HCT116 (cell line): ENCODE results near the gene LIN54. TPM values are rescaled to one million over a fixed set of nuclear protein-coding genes. Genes with fewer than 3 reads are reported as not detected.

ENCODE experiments used
- ATAC-seq: fragments of 200-7000 bp; cut with Tn5 transposase; 2 replicates; pipeline ENCODE4 v1.9.1; 2020; ENCODE audit warnings: mild to moderate bottlenecking, moderate library complexity
- BruUV-seq: library from RNA; stranded (reverse); fragments of 400-500 nt; replicated peaks from 2 replicates; lab custom pipeline; 2021; lab: Mats Ljungman, UMichigan
- CTCF ChIA-PET: fragments of 300-600 bp; sonication (Branson Sonifier 250); formaldehyde crosslinking; loops from one replicate; lab custom pipeline; 2021; ENCODE audit warnings: antibody characterized with exemption; lab: Charles Lee
- POLR2A ChIA-PET: fragments of 300-600, 350-600 bp; sonication (Branson Sonifier 250); formaldehyde crosslinking; loops from one replicate; lab custom pipeline; 2021; ENCODE audit warnings: antibody characterized with exemption; lab: Charles Lee
- RAD21 ChIA-PET, 2 experiments: fragments of 300-600 bp; sonication (Branson Sonifier 250); formaldehyde crosslinking; loops; one replicate each; lab custom pipeline; 2023; ENCODE audit warnings: low total read pairs in 2 of 2; ENCODE audit not compliant: uncharacterized antibody in 2 of 2, unreplicated experiment in 2 of 2, low non-redundant PET in 1 of 2; lab: Charles Lee
- DNase-seq: peaks from one replicate; pipeline ENCODE4 v3.0.0-alpha.2; 2010; ENCODE audit warnings: low read depth, low spot score
- H2AFZ ChIP-seq: fragments of 200-600 bp; shearing (Covaris generic), sonication (generic); 2 replicates; pipeline ENCODE4 v1.6.1; 2017; ENCODE audit warnings: low read depth, mixed run types, mixed read lengths, antibody characterized with exemption, low read length; ENCODE audit not compliant: poor library complexity, severe bottlenecking
- H3K27ac ChIP-seq: 2 replicates; pipeline ENCODE4 v1.5.1; 2012; ENCODE audit warnings: low read depth, low read length
- H3K27me3 ChIP-seq: fragments of 200-600 bp; sonication (generic); 2 replicates; pipeline ENCODE4 v1.6.1; 2016; ENCODE audit warnings: mixed run types, low read length, mixed read lengths; ENCODE audit not compliant: insufficient read depth
- H3K36me3 ChIP-seq, 2 experiments: fragments of 200-500 bp in 1 of 2; fragments of 200-600 bp in 1 of 2; sonication (Bioruptor generic) in 1 of 2; sonication (generic) in 1 of 2; 2 replicates each; pipeline versions ENCODE4 v1.5.1 to v1.6.1; 2014 to 2016; ENCODE audit warnings: low read length in 2 of 2, inconsistent platforms in 1 of 2, mixed read lengths in 1 of 2, mixed run types in 1 of 2; ENCODE audit not compliant: insufficient read depth in 2 of 2, control insufficient read depth in 1 of 2
- H3K4me1 ChIP-seq, 2 experiments: fragments of 200-600 bp in 1 of 2; sonication (generic) in 1 of 2; 2 replicates each; pipeline versions ENCODE4 v1.5.1 to v1.6.1; 2012 to 2017; ENCODE audit warnings: low read length in 2 of 2, inconsistent platforms in 1 of 2, mild to moderate bottlenecking in 1 of 2, mixed read lengths in 1 of 2, mixed run types in 1 of 2, moderate library complexity in 1 of 2; ENCODE audit not compliant: insufficient read depth in 2 of 2, control insufficient read depth in 1 of 2
- H3K4me2 ChIP-seq: fragments of 200-600 bp; sonication (generic); 2 replicates; pipeline ENCODE4 v1.6.1; 2017; ENCODE audit warnings: mixed run types, low read length, mixed read lengths
- H3K4me3 ChIP-seq, 2 experiments: fragments of 200-600 bp in 1 of 2; sonication (generic) in 1 of 2; replicated peaks in 1 of 2; 2 replicates each; pipeline ENCODE4 v1.5.1; 2011 to 2016; ENCODE audit warnings: low read length in 2 of 2, control low read depth in 1 of 2, low read depth in 1 of 2, mild to moderate bottlenecking in 1 of 2, mixed read lengths in 1 of 2, mixed run types in 1 of 2
- H3K79me2 ChIP-seq: fragments of 200-600 bp; sonication (generic); 2 replicates; pipeline ENCODE4 v1.6.1; 2017; ENCODE audit warnings: mild to moderate bottlenecking, mixed run types, low read length, moderate library complexity, mixed read lengths; ENCODE audit not compliant: insufficient read depth
- H3K9ac ChIP-seq: fragments of 200-600 bp; sonication (generic); 2 replicates; pipeline ENCODE4 v1.6.1; 2016; ENCODE audit warnings: low read length, mixed read lengths
- H3K9me2 ChIP-seq: fragments of 200-600 bp; sonication (generic), shearing (Covaris generic); 2 replicates; pipeline ENCODE4 v1.6.1; 2017; ENCODE audit warnings: mixed run types, mild to moderate bottlenecking, moderate library complexity; ENCODE audit not compliant: insufficient read depth
- H3K9me3 ChIP-seq, 2 experiments: fragments of 200-500 bp in 1 of 2; fragments of 200-600 bp in 1 of 2; sonication (Bioruptor generic) in 1 of 2; sonication (generic) in 1 of 2; 2 replicates each; pipeline ENCODE4 v1.6.1; 2014 to 2017; ENCODE audit warnings: low read length in 2 of 2, mixed read lengths in 2 of 2, inconsistent platforms in 1 of 2, low read depth in 1 of 2, mild to moderate bottlenecking in 1 of 2, mixed run types in 1 of 2, moderate library complexity in 1 of 2; ENCODE audit not compliant: control insufficient read depth in 1 of 2, insufficient read depth in 1 of 2
- H4K20me1 ChIP-seq: fragments of 200-600 bp; sonication (generic), shearing (Covaris generic); 2 replicates; pipeline ENCODE4 v1.6.1; 2017; ENCODE audit warnings: mixed run types, mild to moderate bottlenecking, moderate library complexity; ENCODE audit not compliant: insufficient read depth
- ATF3 ChIP-seq: IDR thresholded peaks from 2 replicates; pipeline ENCODE4 v1.6.1; 2012
- CBX3 ChIP-seq: IDR thresholded peaks from 2 replicates; pipeline ENCODE4 v1.6.1; 2012; ENCODE audit warnings: low read depth
- CEBPB ChIP-seq: IDR thresholded peaks from 2 replicates; pipeline ENCODE4 v1.6.1; 2012; ENCODE audit warnings: low read depth
- EGR1 ChIP-seq: IDR thresholded peaks from 2 replicates; pipeline ENCODE4 v1.6.1; 2012; ENCODE audit warnings: low read depth
- ELF1 ChIP-seq: IDR thresholded peaks from 2 replicates; pipeline ENCODE4 v1.6.1; 2012; ENCODE audit warnings: low read depth, borderline replicate concordance
- EZH2 ChIP-seq: fragments of 200-600 bp; sonication (generic); IDR thresholded peaks from 2 replicates; pipeline ENCODE4 v1.6.1; 2017; ENCODE audit warnings: antibody characterized with exemption, mixed run types
- EZH2phosphoT487 ChIP-seq: fragments of 200-600 bp; IDR thresholded peaks from 2 replicates; pipeline ENCODE4 v1.6.1; 2018; ENCODE audit warnings: antibody characterized with exemption, borderline replicate concordance
- JUND ChIP-seq: IDR thresholded peaks from 2 replicates; pipeline ENCODE4 v1.6.1; 2012
- MAX ChIP-seq: IDR thresholded peaks from 2 replicates; pipeline ENCODE4 v1.6.1; 2012
- POLR2A ChIP-seq: IDR thresholded peaks from 2 replicates; pipeline ENCODE4 v1.7.0; 2011; ENCODE audit warnings: borderline replicate concordance; ENCODE audit not compliant: insufficient read depth, insufficient read length; ENCODE audit errors: extremely low read depth
- POLR2AphosphoS5 ChIP-seq: IDR thresholded peaks from 2 replicates; pipeline ENCODE4 v1.6.1; 2011; ENCODE audit warnings: mild to moderate bottlenecking, low read depth, low read length, moderate library complexity
- RAD21 ChIP-seq: IDR thresholded peaks from 2 replicates; pipeline ENCODE4 v1.6.1; 2012; ENCODE audit warnings: low read depth, mild to moderate bottlenecking
- SIN3A ChIP-seq: IDR thresholded peaks from 2 replicates; pipeline ENCODE4 v1.6.1; 2012; ENCODE audit warnings: low read depth
- SP1 ChIP-seq: IDR thresholded peaks from 2 replicates; pipeline ENCODE4 v1.6.1; 2012; ENCODE audit warnings: low read depth
- SRF ChIP-seq: IDR thresholded peaks from 2 replicates; pipeline ENCODE4 v1.6.1; 2012; ENCODE audit warnings: low read depth
- TCF7L2 ChIP-seq: IDR thresholded peaks from 2 replicates; pipeline ENCODE4 v1.7.0; 2011; ENCODE audit warnings: borderline replicate concordance, inconsistent platforms; ENCODE audit not compliant: insufficient read depth, insufficient read length; ENCODE audit errors: extremely low read depth
- YY1 ChIP-seq: IDR thresholded peaks from 2 replicates; pipeline ENCODE4 v1.6.1; 2011; ENCODE audit warnings: low read length, low read depth, moderate library complexity, mild to moderate bottlenecking; ENCODE audit not compliant: insufficient replicate concordance; ENCODE audit errors: extremely low read depth
- ZBTB33 ChIP-seq: IDR thresholded peaks from 2 replicates; pipeline ENCODE4 v1.6.1; 2011; ENCODE audit warnings: mild to moderate bottlenecking, low read length, moderate library complexity; ENCODE audit not compliant: insufficient replicate concordance; ENCODE audit errors: extremely low read depth
- ZNF274 ChIP-seq: fragments of 200-500 bp; sonication (Bioruptor generic); IDR thresholded peaks from 2 replicates; pipeline ENCODE4 v1.6.1; 2014; ENCODE audit warnings: mild to moderate bottlenecking, low read depth, low read length, inconsistent platforms
- intact Hi-C: fragments of 100-400 bp; cut with micrococcal nuclease; formaldehyde crosslinking; loops from 2 replicates; pipeline ENCODE4 v1.10.0; 2022
- total RNA-seq: library from RNA; stranded (reverse); gene quantifications from one replicate; pipeline ENCODE4 v1.2.1, GENCODE V29; 2021; ENCODE audit not compliant: unreplicated experiment
- TF ChIP-seq, protein P1 (sequence below): IDR thresholded peaks from 2 replicates; pipeline ENCODE4 v1.6.1; 2012; ENCODE audit warnings: low read depth

The LIN54 gene
- total RNA-seq, 1 experiment from 2014 or later, result 15.6 TPM

DNA sequence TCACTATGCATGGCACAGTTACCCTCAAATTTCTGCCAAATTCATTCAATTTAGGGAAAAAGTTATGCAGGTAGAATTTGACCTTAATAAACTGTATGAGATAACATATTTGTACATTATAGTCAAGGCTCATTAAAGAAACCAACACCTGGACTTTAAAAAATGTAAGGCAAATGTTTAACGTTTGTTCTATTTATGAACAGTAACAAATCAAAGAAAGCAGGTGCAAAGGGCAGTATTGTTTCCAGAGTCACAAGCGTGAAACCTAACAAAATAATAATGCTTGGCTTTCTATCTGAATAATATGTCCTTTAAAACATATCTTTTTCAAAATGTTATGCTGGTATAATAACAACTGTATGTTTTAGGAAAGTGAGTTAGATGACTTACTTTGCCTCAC, 41.2 kb downstream of the LIN54 start:
- Histone ChIP-seq H3K27ac (no peak overlapping the region), H3K9me2 (no peaks in the 10 kb centered on the region)
- no peak for ATAC-seq
- TF ChIP-seq YY1, result no peak
- no peak for TF ChIP-seq SP1
- TF ChIP-seq ZBTB33, result no peak
- no peak for TF ChIP-seq POLR2A
- no peak for TF ChIP-seq RAD21
- TF ChIP-seq SRF, result no peak
- no peak for TF ChIP-seq EZH2
- TF ChIP-seq CEBPB, result no peak
- no peak for TF ChIP-seq EGR1
- TF ChIP-seq, protein P1, sequence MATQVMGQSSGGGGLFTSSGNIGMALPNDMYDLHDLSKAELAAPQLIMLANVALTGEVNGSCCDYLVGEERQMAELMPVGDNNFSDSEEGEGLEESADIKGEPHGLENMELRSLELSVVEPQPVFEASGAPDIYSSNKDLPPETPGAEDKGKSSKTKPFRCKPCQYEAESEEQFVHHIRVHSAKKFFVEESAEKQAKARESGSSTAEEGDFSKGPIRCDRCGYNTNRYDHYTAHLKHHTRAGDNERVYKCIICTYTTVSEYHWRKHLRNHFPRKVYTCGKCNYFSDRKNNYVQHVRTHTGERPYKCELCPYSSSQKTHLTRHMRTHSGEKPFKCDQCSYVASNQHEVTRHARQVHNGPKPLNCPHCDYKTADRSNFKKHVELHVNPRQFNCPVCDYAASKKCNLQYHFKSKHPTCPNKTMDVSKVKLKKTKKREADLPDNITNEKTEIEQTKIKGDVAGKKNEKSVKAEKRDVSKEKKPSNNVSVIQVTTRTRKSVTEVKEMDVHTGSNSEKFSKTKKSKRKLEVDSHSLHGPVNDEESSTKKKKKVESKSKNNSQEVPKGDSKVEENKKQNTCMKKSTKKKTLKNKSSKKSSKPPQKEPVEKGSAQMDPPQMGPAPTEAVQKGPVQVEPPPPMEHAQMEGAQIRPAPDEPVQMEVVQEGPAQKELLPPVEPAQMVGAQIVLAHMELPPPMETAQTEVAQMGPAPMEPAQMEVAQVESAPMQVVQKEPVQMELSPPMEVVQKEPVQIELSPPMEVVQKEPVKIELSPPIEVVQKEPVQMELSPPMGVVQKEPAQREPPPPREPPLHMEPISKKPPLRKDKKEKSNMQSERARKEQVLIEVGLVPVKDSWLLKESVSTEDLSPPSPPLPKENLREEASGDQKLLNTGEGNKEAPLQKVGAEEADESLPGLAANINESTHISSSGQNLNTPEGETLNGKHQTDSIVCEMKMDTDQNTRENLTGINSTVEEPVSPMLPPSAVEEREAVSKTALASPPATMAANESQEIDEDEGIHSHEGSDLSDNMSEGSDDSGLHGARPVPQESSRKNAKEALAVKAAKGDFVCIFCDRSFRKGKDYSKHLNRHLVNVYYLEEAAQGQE, result no peak
- no peak for TF ChIP-seq POLR2AphosphoS5
- no peak for TF ChIP-seq MAX
- no peak for TF ChIP-seq EZH2phosphoT487
- no peak for TF ChIP-seq TCF7L2
- no peak for TF ChIP-seq SIN3A
- TF ChIP-seq ZNF274, result no peak
- no peak for TF ChIP-seq ELF1
- no peak for TF ChIP-seq CBX3
- no peak for TF ChIP-seq JUND
- TF ChIP-seq ATF3, result no peak
- TF ChIP-seq, all 23 proteins: peak for 0
- H3K4me2 ChIP-seq, result no peak overlapping the region
- no peak for DNase-seq
- ChIA-PET CTCF (no interaction called here), RAD21 (no interaction called here), POLR2A (no interaction called here)
- H3K9me3 ChIP-seq, result no peaks in the 10 kb centered on the region
- no peaks in the 10 kb centered on the region for H3K27me3 ChIP-seq
- no peak overlapping the region for H3K4me3 ChIP-seq
- no peaks in the 10 kb centered on the region for H4K20me1 ChIP-seq
- no TSS peak for BruUV-seq
- no peaks in the 10 kb centered on the region for H3K79me2 ChIP-seq
- H3K36me3 ChIP-seq, result 0 out of 4 replicates have a peak, but pooled peaks cover 0 to 2% of the 10 kb centered on the region in 2 experiments
- H3K9ac ChIP-seq, result no peak overlapping the region
- no peaks in the 10 kb centered on the region for H3K4me1 ChIP-seq
- intact Hi-C loops, result no loop called here
- H2AFZ ChIP-seq, result no peak overlapping the region
